ENCODE measurements around the gene OPN3. TPM values are rescaled to one million over a fixed set of nuclear protein-coding genes. Genes with fewer than 3 reads are reported as not detected.
A peak's percentile ranks its signal among the peaks of the same experiment; 100 is the strongest.

OPN3 gene
- total RNA-seq, 1 donor from 2014 or later: 12.5 TPM

DNA sequence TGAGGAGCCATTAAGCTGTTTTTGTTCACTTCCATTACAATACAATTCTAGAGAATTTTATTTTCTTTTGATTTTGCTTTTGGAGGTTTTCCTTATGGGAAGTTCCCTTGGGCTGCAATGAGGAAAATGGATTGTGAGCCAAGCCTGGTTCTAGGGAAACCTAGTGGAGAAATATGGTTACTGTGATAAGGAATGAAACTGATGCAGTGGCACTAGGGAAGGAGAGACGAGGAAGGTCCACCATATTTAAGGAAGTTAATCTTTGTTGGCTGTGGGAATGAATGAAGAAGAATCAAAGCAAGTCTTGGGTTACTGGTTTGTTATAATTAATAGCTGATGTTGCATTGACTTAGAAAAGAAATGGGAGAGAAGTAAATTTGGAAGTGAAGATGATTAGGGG lies 28.4 kb downstream of the OPN3 start:
- H3K27ac Mint-ChIP-seq (ENCODE audit: unreplicated experiment): no peak overlapping the region
- H3K36me3 Mint-ChIP-seq (ENCODE audit: unreplicated experiment): no peaks in the 10 kb centered on the region
- H3K9me3 Mint-ChIP-seq (ENCODE audit: unreplicated experiment): no peaks in the 10 kb centered on the region

DNA sequence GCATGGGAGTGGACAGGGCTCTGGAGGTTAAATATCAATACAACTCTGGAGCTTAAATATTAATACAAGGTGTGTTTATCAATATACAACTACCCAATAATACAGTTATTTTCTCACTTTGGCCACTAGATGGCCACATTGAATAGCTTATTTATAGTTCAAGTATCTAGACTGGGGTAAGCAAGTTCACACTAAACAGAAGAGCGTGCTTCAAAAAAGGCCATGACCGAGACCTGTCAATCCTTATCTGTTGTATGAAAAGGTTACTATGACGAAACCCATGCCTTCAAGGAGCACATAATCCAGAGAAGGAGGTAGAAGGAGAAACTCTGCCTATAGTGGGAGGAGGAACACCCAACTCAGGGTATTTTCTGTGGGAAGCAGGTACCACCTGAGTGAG lies 29.1 kb downstream of the OPN3 start:
- no peaks in the 10 kb centered on the region for H3K27me3 Mint-ChIP-seq (ENCODE audit: unreplicated experiment)
- H3K4me1 Mint-ChIP-seq (ENCODE audit: low read depth, unreplicated experiment): no peaks in the 10 kb centered on the region
- TF ChIP-seq, protein P1, sequence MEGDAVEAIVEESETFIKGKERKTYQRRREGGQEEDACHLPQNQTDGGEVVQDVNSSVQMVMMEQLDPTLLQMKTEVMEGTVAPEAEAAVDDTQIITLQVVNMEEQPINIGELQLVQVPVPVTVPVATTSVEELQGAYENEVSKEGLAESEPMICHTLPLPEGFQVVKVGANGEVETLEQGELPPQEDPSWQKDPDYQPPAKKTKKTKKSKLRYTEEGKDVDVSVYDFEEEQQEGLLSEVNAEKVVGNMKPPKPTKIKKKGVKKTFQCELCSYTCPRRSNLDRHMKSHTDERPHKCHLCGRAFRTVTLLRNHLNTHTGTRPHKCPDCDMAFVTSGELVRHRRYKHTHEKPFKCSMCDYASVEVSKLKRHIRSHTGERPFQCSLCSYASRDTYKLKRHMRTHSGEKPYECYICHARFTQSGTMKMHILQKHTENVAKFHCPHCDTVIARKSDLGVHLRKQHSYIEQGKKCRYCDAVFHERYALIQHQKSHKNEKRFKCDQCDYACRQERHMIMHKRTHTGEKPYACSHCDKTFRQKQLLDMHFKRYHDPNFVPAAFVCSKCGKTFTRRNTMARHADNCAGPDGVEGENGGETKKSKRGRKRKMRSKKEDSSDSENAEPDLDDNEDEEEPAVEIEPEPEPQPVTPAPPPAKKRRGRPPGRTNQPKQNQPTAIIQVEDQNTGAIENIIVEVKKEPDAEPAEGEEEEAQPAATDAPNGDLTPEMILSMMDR (IDR thresholded peaks at IDR 0.05; ENCODE audit: partially characterized antibody, unreplicated experiment): peak; percentile 82
- H3K27ac Mint-ChIP-seq (ENCODE audit: unreplicated experiment): no peak overlapping the region
- H3K9me3 Mint-ChIP-seq (ENCODE audit: unreplicated experiment): no peaks in the 10 kb centered on the region
- no peak overlapping the region for H3K4me3 Mint-ChIP-seq (ENCODE audit: unreplicated experiment)
- DNase-seq: no peak
- H3K36me3 Mint-ChIP-seq (ENCODE audit: unreplicated experiment): no peaks in the 10 kb centered on the region

More for the DNA sequence above, 28.4 kb downstream of the OPN3 start:
- TF ChIP-seq, protein P1 (IDR thresholded peaks at IDR 0.05; ENCODE audit: partially characterized antibody, unreplicated experiment): no peak
- Mint-ChIP-seq H3K27me3 (ENCODE audit: unreplicated experiment) (no peaks in the 10 kb centered on the region), H3K4me3 (ENCODE audit: unreplicated experiment) (no peak overlapping the region), H3K4me1 (ENCODE audit: low read depth, unreplicated experiment) (no peaks in the 10 kb centered on the region)
- no peak for DNase-seq

GRCh38 chr1:241610056-241610815 lies 29.9 kb downstream of the OPN3 start:
- TF ChIP-seq, protein P1 (IDR thresholded peaks at IDR 0.05; ENCODE audit: partially characterized antibody, unreplicated experiment): no peak
- Mint-ChIP-seq H3K4me3 (ENCODE audit: unreplicated experiment) (no peak overlapping the region), H3K36me3 (ENCODE audit: unreplicated experiment) (no peaks in the 10 kb centered on the region), H3K9me3 (ENCODE audit: unreplicated experiment) (no peaks in the 10 kb centered on the region), H3K4me1 (ENCODE audit: low read depth, unreplicated experiment) (no peaks in the 10 kb centered on the region), H3K27ac (ENCODE audit: unreplicated experiment) (no peak overlapping the region), H3K27me3 (ENCODE audit: unreplicated experiment) (no peaks in the 10 kb centered on the region)
- DNase-seq: no peak

- H3K4me1 Mint-ChIP-seq (ENCODE audit: low read depth, unreplicated experiment): no peaks in the 10 kb centered on the region
- H3K27me3 Mint-ChIP-seq (ENCODE audit: unreplicated experiment): no peaks in the 10 kb centered on the region
- TF ChIP-seq, protein P1 (IDR thresholded peaks at IDR 0.05; ENCODE audit: partially characterized antibody, unreplicated experiment): no peak
- DNase-seq: no peak
- H3K4me3 Mint-ChIP-seq (ENCODE audit: unreplicated experiment): no peak overlapping the region
- no peaks in the 10 kb centered on the region for H3K9me3 Mint-ChIP-seq (ENCODE audit: unreplicated experiment)
- no peak overlapping the region for H3K27ac Mint-ChIP-seq (ENCODE audit: unreplicated experiment)
- H3K36me3 Mint-ChIP-seq (ENCODE audit: unreplicated experiment): no peaks in the 10 kb centered on the region
These were observed 31.7 kb downstream of the OPN3 start for GRCh38 chr1:241608379-241609033.

DNA sequence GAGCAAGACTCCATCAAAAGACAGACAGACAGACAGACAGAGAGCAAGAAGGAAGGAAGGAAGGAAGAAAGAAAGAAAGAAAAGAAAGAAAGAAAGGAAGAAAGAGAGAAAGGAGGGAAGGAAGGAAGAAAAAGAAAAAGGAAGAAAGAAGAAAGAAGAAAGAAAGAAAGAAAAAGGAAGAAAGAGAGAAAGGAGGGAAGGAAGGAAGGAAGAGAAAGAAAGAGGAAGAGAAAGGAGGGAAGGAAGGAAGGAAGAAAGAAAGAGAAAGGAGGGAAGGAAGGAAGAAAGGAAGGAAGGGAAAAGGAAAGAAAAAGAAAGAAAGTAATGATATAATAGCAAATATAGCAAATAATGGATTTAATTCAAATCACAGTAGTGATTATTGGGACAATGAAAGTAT lies 32.7 kb downstream of the OPN3 start:
- Mint-ChIP-seq H3K27me3 (ENCODE audit: unreplicated experiment) (no peaks in the 10 kb centered on the region), H3K9me3 (ENCODE audit: unreplicated experiment) (no peaks in the 10 kb centered on the region), H3K4me3 (ENCODE audit: unreplicated experiment) (no peak overlapping the region), H3K27ac (ENCODE audit: unreplicated experiment) (no peak overlapping the region), H3K36me3 (ENCODE audit: unreplicated experiment) (no peaks in the 10 kb centered on the region), H3K4me1 (ENCODE audit: low read depth, unreplicated experiment) (no peaks in the 10 kb centered on the region)
- TF ChIP-seq, protein P1 (IDR thresholded peaks at IDR 0.05; ENCODE audit: partially characterized antibody, unreplicated experiment): no peak
- no peak for DNase-seq
